A673 (cell line): ENCODE results near the gene SLC12A1. TPM values are rescaled to one million over a fixed set of nuclear protein-coding genes. Genes with fewer than 3 reads are reported as not detected.

ENCODE experiments used
- BruUV-seq: library from RNA; stranded (reverse); fragments of 400-500 nt; replicated peaks from 2 replicates; lab custom pipeline; 2021; lab: Mats Ljungman, UMichigan
- CTCF ChIA-PET: fragments of 300-600 bp; sonication (Branson Sonifier 250); formaldehyde crosslinking; loops from one replicate; lab custom pipeline; 2022; ENCODE audit warnings: antibody characterized with exemption; lab: Charles Lee
- POLR2A ChIA-PET: fragments of 300-600 bp; sonication (Branson Sonifier 250); formaldehyde crosslinking; loops from one replicate; lab custom pipeline; 2022; ENCODE audit warnings: antibody characterized with exemption; ENCODE audit not compliant: low non-redundant PET; lab: Charles Lee
- DNase-seq: peaks from one replicate; pipeline ENCODE4 v3.0.0-alpha.2; 2015; ENCODE audit warnings: low spot score
- H3K27ac ChIP-seq: fragments of 200-600 bp; sonication (generic); 2 replicates; pipeline ENCODE4 v1.5.1; 2016; ENCODE audit warnings: mixed run types, low read depth, mild to moderate bottlenecking, mixed read lengths, antibody characterized with exemption, low read length; ENCODE audit not compliant: poor library complexity, severe bottlenecking
- H3K27me3 ChIP-seq: fragments of 200-600 bp; sonication (generic); replicated peaks from 2 replicates; pipeline ENCODE4 v1.6.1; 2017; ENCODE audit warnings: mixed run types, low read depth, mild to moderate bottlenecking, mixed read lengths, antibody characterized with exemption, low read length; ENCODE audit not compliant: insufficient read depth, poor library complexity
- H3K36me3 ChIP-seq: fragments of 200-600 bp; sonication (generic); 2 replicates; pipeline ENCODE4 v1.6.1; 2016; ENCODE audit warnings: mixed run types, mild to moderate bottlenecking, mixed read lengths, antibody characterized with exemption, low read length; ENCODE audit not compliant: insufficient read depth, poor library complexity, severe bottlenecking
- H3K4me1 ChIP-seq: fragments of 200-600 bp; sonication (generic); 2 replicates; pipeline ENCODE4 v1.6.1; 2017; ENCODE audit warnings: mixed run types, mild to moderate bottlenecking, mixed read lengths, antibody characterized with exemption, low read length; ENCODE audit not compliant: insufficient read depth, poor library complexity, severe bottlenecking
- H3K4me3 ChIP-seq: fragments of 200-600 bp; sonication (generic); 2 replicates; pipeline ENCODE4 v1.5.1; 2016; ENCODE audit warnings: low read depth, mixed run types, mild to moderate bottlenecking, mixed read lengths, low read length; ENCODE audit not compliant: poor library complexity, severe bottlenecking
- H3K9me3 ChIP-seq: fragments of 200-600 bp; sonication (generic); 2 replicates; pipeline ENCODE4 v1.6.1; 2016; ENCODE audit warnings: mixed run types, low read depth, mild to moderate bottlenecking, mixed read lengths, antibody characterized with exemption, low read length; ENCODE audit not compliant: poor library complexity, severe bottlenecking
- CTCF ChIP-seq: fragments of 300-800, 200-600 bp; sonication (generic); conservative IDR thresholded peaks from 2 replicates; pipeline ENCODE4 v1.5.1; 2017; ENCODE audit warnings: low read depth, mild to moderate bottlenecking, antibody characterized with exemption, low read length, moderate library complexity, mixed read lengths
- EZH2 ChIP-seq: fragments of 200-600 bp; sonication (generic); IDR thresholded peaks from 2 replicates; pipeline ENCODE4 v1.6.1; 2017; ENCODE audit warnings: borderline replicate concordance, low read depth, mild to moderate bottlenecking, mixed read lengths, antibody characterized with exemption, low read length; ENCODE audit not compliant: poor library complexity, severe bottlenecking
- intact Hi-C: fragments of 100-400 bp; cut with micrococcal nuclease; formaldehyde crosslinking; loops from one replicate; pipeline ENCODE4 v1.10.0; 2022; ENCODE audit not compliant: unreplicated experiment
- total RNA-seq: library from RNA; stranded (reverse); gene quantifications from 2 replicates; pipeline ENCODE4 v1.2.3, GENCODE V29; 2021

SLC12A1 gene
- total RNA-seq, 1 experiment from 2014 or later, result not detected

DNA sequence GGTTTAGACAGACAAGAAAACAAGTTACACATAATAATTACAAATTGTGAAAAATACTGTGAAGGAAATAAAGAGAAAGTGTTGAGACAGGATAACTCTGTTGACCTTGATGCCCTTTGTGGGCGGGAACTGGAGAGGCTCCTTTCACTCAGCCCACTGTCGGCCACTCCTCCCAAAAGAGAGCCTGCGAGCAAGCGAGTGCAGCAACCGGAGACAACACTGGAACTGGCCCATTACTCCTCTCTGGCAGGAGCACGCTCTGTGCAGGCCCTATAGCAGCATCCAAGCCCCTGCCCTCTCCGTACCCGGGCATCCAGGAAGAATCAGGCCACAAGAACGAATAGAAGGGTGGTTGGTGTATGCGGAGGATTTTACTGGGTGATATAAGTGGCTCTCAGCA is 108.9 kb downstream of the SLC12A1 start:
- Histone ChIP-seq H3K36me3 (no peaks in the 10 kb centered on the region), H3K27ac (no peak overlapping the region), H3K4me3 (no peak overlapping the region), H3K9me3 (no peaks in the 10 kb centered on the region), H3K4me1 (no peaks in the 10 kb centered on the region), H3K27me3 (no peaks in the 10 kb centered on the region)
- POLR2A ChIA-PET, result no interaction called here
- no peak for DNase-seq
- CTCF ChIA-PET, result no interaction called here
- no peak for TF ChIP-seq CTCF
- no peak for TF ChIP-seq EZH2
- BruUV-seq, result no TSS peak
- intact Hi-C loops, result no loop called here

DNA sequence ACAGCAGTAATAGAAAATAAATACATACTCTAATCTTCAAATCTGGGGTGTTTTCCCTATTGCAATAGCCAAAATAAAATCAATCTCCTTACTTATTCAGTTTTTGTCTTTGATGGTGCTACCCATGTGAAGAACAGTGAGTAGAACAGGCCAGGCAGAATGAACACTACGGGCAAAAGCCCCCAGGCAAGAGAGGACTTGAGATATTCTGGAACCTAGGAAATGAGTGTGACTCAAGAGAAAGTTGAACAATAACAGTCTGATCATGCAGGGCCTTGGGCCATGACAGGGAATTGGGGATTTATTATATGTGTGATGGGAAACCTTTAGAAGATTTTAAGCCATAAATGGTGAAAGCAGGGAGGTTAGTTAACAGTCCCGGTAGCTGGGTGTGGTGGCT is 111.1 kb downstream of the SLC12A1 start:
- CTCF ChIA-PET, result no interaction called here
- no peak overlapping the region for H3K4me3 ChIP-seq

GRCh38 chr15:48318131-48318530 is 112.0 kb downstream of the SLC12A1 start:
- Histone ChIP-seq H3K36me3 (no peaks in the 10 kb centered on the region), H3K27ac (no peak overlapping the region), H3K4me3 (no peak overlapping the region), H3K9me3 (no peaks in the 10 kb centered on the region), H3K27me3 (no peaks in the 10 kb centered on the region), H3K4me1 (no peaks in the 10 kb centered on the region)
- BruUV-seq, result no TSS peak
- CTCF ChIA-PET, result no interaction called here
- intact Hi-C loops, result no loop called here
- TF ChIP-seq EZH2 (no peak), CTCF (no peak)
- DNase-seq, result no peak
- POLR2A ChIA-PET, result no interaction called here

More for the DNA sequence above, 111.1 kb downstream of the SLC12A1 start:
- H3K27me3 ChIP-seq, result no peaks in the 10 kb centered on the region
- TF ChIP-seq EZH2, result no peak
- no peak for TF ChIP-seq CTCF
- DNase-seq, result no peak
- H3K9me3 ChIP-seq, result no peaks in the 10 kb centered on the region
- no TSS peak for BruUV-seq
- no peaks in the 10 kb centered on the region for H3K4me1 ChIP-seq
- H3K27ac ChIP-seq, result no peak overlapping the region
- no peaks in the 10 kb centered on the region for H3K36me3 ChIP-seq
- POLR2A ChIA-PET, result no interaction called here
- intact Hi-C loops, result no loop called here
